Mammary epithelial cell (primary cell): ENCODE measurements around the gene YARS1.

Experiments used
- CTCF ChIP-seq, 2 donors: IDR thresholded peaks in 1 of 2; conservative IDR thresholded peaks in 1 of 2; 2 replicates each; pipeline ENCODE4 v1.5.1; 2011 to 2012; ENCODE audit warnings: inconsistent platforms in 2 of 2, low read length in 2 of 2, mild to moderate bottlenecking in 2 of 2, control low read depth in 1 of 2, low read depth in 1 of 2; ENCODE audit not compliant: insufficient read depth in 1 of 2; ENCODE audit errors: extremely low read depth in 1 of 2
- EZH2 ChIP-seq: IDR thresholded peaks from 2 replicates; pipeline ENCODE4 v1.6.1; 2012; ENCODE audit warnings: low read length, inconsistent platforms, borderline replicate concordance

GRCh38 chr1:32808580-32808979 lies 8.6 kb downstream of the YARS1 start:
- TF ChIP-seq CTCF (conservative IDR thresholded peaks at IDR 0.05 in 1 of 2, IDR thresholded peaks at IDR 0.05 in 1 of 2; ENCODE audit: extremely low read depth in 1 of 2, insufficient read depth in 1 of 2, low read depth in 1 of 2, low read length in 2 of 2) (no peak), EZH2 (no peak)
